KMS-11 (cell line): ENCODE results near the gene NEK5.

Experiments used
- H2AFZ ChIP-seq: fragments of 200-600 bp; sonication (generic); 2 replicates; pipeline ENCODE4 v1.6.1; 2016; ENCODE audit warnings: antibody characterized with exemption, mixed run types, low read depth
- H3K27ac ChIP-seq: fragments of 200-600 bp; sonication (generic); 2 replicates; pipeline ENCODE4 v1.6.1; 2016; ENCODE audit warnings: mild to moderate bottlenecking, mixed run types
- H3K27me3 ChIP-seq: fragments of 200-600 bp; sonication (generic); 2 replicates; pipeline ENCODE4 v1.6.1; 2017; ENCODE audit warnings: mild to moderate bottlenecking, low read depth, mixed run types, moderate library complexity; ENCODE audit not compliant: insufficient read depth
- H3K36me3 ChIP-seq: fragments of 200-600 bp; sonication (generic); 2 replicates; pipeline ENCODE4 v1.6.1; 2017; ENCODE audit warnings: mild to moderate bottlenecking, mixed run types; ENCODE audit not compliant: insufficient read depth
- H3K4me1 ChIP-seq: fragments of 200-600 bp; sonication (generic); 2 replicates; pipeline ENCODE4 v1.6.1; 2016; ENCODE audit warnings: mild to moderate bottlenecking, low read depth, mixed run types; ENCODE audit not compliant: poor library complexity, severe bottlenecking
- H3K4me2 ChIP-seq: fragments of 200-600 bp; sonication (generic); 2 replicates; pipeline ENCODE4 v1.7.0; 2016; ENCODE audit warnings: mild to moderate bottlenecking, mixed run types
- H3K4me3 ChIP-seq: fragments of 200-600 bp; sonication (generic); IDR thresholded peaks from 2 replicates; pipeline ENCODE4 v1.6.1; 2017; ENCODE audit warnings: low read depth, low read length, mixed read lengths; ENCODE audit not compliant: insufficient read depth
- H3K79me2 ChIP-seq: fragments of 200-600 bp; sonication (generic); 2 replicates; pipeline ENCODE4 v1.6.1; 2016; ENCODE audit warnings: low read depth, mixed run types; ENCODE audit not compliant: insufficient read depth
- H3K9ac ChIP-seq: fragments of 200-600 bp; sonication (generic); 2 replicates; pipeline ENCODE4 v1.6.1; 2016; ENCODE audit warnings: mild to moderate bottlenecking, mixed run types
- H4K20me1 ChIP-seq: fragments of 200-600 bp; sonication (generic); 2 replicates; pipeline ENCODE4 v1.6.1; 2016; ENCODE audit warnings: mild to moderate bottlenecking, mixed run types; ENCODE audit not compliant: insufficient read depth
- TF ChIP-seq, protein P1 (sequence below): fragments of 200-600 bp; sonication (generic); conservative IDR thresholded peaks from 2 replicates; pipeline ENCODE4 v1.6.1; 2017; ENCODE audit warnings: low read depth, mild to moderate bottlenecking, antibody characterized with exemption, low read length, moderate library complexity, mixed read lengths

Gene NEK5

DNA sequence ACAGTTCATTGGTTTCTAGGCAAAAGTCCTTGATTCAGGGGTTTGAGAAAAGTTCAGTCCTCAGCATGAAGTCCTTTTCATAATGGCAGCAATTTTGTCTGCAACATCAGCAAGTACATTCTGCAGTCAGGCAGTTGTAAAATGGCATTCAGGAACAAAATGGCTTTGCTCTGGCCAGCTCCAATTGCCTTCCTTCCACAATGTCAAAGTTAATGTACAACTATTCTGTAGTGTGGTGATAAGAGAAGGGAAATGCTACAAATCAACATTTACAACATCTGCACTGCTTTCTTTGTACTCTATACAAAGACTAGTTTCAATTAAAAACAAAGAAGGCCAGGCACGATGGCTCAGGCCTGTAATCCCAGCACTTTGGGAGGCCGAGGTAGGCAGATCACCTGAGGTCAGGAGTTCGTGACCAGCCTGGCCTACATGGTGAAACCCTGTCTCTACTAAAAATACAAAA, 32.3 kb upstream of the NEK5 start:
- H3K4me2 ChIP-seq, result no peak overlapping the region
- no peak overlapping the region for H3K27ac ChIP-seq
- no peaks in the 10 kb centered on the region for H3K27me3 ChIP-seq
- no peaks in the 10 kb centered on the region for H4K20me1 ChIP-seq
- peaks cover 14% of the 10 kb centered on the region for H3K4me1 ChIP-seq
- no peak overlapping the region for H3K4me3 ChIP-seq
- no peak overlapping the region for H3K9ac ChIP-seq
- H3K79me2 ChIP-seq, result peaks cover 7% of the 10 kb centered on the region; the same call in 1 of the 2 replicates
- H3K36me3 ChIP-seq, result no peaks in the 10 kb centered on the region
- H2AFZ ChIP-seq, result no peak overlapping the region
- TF ChIP-seq, protein P1, sequence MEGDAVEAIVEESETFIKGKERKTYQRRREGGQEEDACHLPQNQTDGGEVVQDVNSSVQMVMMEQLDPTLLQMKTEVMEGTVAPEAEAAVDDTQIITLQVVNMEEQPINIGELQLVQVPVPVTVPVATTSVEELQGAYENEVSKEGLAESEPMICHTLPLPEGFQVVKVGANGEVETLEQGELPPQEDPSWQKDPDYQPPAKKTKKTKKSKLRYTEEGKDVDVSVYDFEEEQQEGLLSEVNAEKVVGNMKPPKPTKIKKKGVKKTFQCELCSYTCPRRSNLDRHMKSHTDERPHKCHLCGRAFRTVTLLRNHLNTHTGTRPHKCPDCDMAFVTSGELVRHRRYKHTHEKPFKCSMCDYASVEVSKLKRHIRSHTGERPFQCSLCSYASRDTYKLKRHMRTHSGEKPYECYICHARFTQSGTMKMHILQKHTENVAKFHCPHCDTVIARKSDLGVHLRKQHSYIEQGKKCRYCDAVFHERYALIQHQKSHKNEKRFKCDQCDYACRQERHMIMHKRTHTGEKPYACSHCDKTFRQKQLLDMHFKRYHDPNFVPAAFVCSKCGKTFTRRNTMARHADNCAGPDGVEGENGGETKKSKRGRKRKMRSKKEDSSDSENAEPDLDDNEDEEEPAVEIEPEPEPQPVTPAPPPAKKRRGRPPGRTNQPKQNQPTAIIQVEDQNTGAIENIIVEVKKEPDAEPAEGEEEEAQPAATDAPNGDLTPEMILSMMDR, result no peak

- Histone ChIP-seq H3K79me2 (peaks cover 7% of the 10 kb centered on the region; the same call in 1 of the 2 replicates), H3K9ac (no peak overlapping the region)
Observed at GRCh38 chr13:52160506-52160905, 31.6 kb upstream of the NEK5 start.

DNA sequence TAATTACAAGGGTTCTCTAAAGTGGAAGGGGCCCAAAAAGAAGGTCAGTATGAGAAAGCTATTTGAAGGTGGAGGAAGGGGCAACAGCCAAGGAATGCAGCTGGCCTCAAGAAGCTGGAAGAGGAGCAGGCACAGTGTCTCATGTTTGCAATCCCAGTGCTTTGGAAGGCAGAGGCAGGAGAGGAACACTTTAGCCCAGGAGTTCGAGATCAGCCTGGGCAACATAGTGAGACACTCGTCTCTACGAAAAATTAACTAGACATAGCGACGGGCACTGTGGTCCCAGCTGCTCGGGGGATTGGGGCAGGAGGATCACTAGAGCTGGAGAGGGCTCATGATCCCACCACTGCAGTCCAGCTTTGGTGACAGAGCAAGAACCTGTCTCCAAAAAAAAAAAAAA, 31.2 kb upstream of the NEK5 start:
- Histone ChIP-seq H3K4me3 (no peak overlapping the region), H3K27me3 (no peaks in the 10 kb centered on the region), H3K36me3 (no peaks in the 10 kb centered on the region), H3K79me2 (peaks cover 7% of the 10 kb centered on the region; the same call in 1 of the 2 replicates), H3K27ac (no peak overlapping the region), H4K20me1 (no peaks in the 10 kb centered on the region), H3K4me2 (peak overlapping the region; percentile 14; the same call in 1 of the 2 replicates), H3K4me1 (peaks cover 14% of the 10 kb centered on the region), H3K9ac (no peak overlapping the region), H2AFZ (peak overlapping the region; percentile 87)
- TF ChIP-seq, protein P1, result no peak

More at GRCh38 chr13:52160506-52160905, 31.6 kb upstream of the NEK5 start:
- TF ChIP-seq, protein P1, result no peak
- Histone ChIP-seq H3K4me3 (no peak overlapping the region), H3K27ac (no peak overlapping the region), H3K27me3 (no peaks in the 10 kb centered on the region), H4K20me1 (no peaks in the 10 kb centered on the region), H3K4me1 (peaks cover 14% of the 10 kb centered on the region), H3K4me2 (no peak overlapping the region), H3K36me3 (no peaks in the 10 kb centered on the region), H2AFZ (no peak overlapping the region)

DNA sequence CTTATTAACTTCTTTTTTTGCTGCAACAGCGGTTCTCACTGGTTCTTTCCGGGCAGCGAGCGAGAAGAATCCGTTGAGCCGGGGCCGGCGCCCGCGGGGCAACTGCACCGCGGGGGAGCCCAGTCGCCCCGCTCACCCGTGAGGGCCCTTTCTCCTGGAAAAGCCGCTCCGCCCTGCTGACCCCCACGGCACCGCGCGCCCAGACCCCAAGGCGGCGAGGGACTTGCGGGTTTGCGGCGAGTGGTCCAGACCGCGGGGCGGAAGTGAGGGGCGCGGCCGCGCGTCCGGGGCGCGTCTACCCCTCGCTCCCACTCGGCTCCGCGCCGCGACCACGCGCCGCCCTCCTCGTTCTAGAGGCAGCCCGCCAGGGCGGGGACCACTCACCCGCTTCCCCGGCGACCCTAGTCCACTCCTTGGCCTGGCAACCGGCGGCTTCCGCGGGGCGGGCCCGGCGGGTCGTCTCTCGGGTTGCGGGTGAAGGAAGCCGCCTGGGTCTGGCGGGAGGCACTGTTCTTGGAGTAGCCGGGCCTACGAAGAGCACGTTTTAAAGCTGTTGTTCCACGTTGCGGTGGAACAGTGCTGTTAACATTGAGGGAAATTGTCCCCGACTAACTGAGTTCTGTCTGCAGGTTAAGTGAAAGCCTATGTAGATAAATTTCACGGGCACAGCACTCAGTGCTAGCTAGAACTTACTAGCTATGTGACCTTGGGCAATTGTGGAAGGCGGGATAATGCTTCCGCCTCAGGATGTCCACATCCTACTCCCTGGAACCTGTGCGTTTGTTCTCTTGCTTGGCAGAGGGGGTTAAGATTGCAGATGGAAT, 30.5 kb upstream of the NEK5 start, which contains the start of gene NEK3:
Gene NEK3, minus strand, starts transcription at position 439 of the 824 bp plus-strand sequence. CDS start 3,406 bp downstream, outside the sequence.
- TF ChIP-seq, protein P1, result no peak
- peaks cover 7% of the 10 kb centered on the region; the same call in 1 of the 2 replicates for H3K79me2 ChIP-seq
- peak within 1 kb of the TSS; percentile 92 for H3K4me2 ChIP-seq
- H3K27me3 ChIP-seq, result no peaks in the 10 kb centered on the region
- no peaks in the 10 kb centered on the region for H4K20me1 ChIP-seq
- H3K27ac ChIP-seq, result peak within 1 kb of the TSS; percentile 60
- H2AFZ ChIP-seq, result peak within 1 kb of the TSS; percentile 87
- H3K4me1 ChIP-seq, result peaks cover 14% of the 10 kb centered on the region
- no peaks in the 10 kb centered on the region for H3K36me3 ChIP-seq
- H3K9ac ChIP-seq, result peak within 1 kb of the TSS; percentile 83
- no peak within 1 kb of the TSS for H3K4me3 ChIP-seq
